Colonic mucosa (tissue), 4 donors: ENCODE measurements around the gene LPGAT1. TPM values are rescaled to one million over a fixed set of nuclear protein-coding genes. Genes with fewer than 3 reads are reported as not detected.

ENCODE experiments used
- DNase-seq: peaks from one replicate; pipeline ENCODE4 v3.0.0-alpha.2; 2020
- H3K27ac ChIP-seq: fragments of 200-600 bp; one replicate; pipeline ENCODE4 v1.8.0; 2021
- H3K27me3 ChIP-seq: fragments of 200-600 bp; one replicate; pipeline ENCODE4 v1.8.0; 2021
- H3K36me3 ChIP-seq: fragments of 200-600 bp; one replicate; pipeline ENCODE4 v1.8.0; 2021
- H3K4me1 ChIP-seq: fragments of 200-600 bp; one replicate; pipeline ENCODE4 v1.8.0; 2021; ENCODE audit warnings: mild to moderate bottlenecking
- H3K4me3 ChIP-seq: fragments of 200-600 bp; one replicate; pipeline ENCODE4 v1.8.0; 2021
- H3K9ac ChIP-seq, 2 donors: one replicate each; pipeline ENCODE4 v1.7.0; 2013; ENCODE audit warnings: control low read depth in 2 of 2, low read depth in 2 of 2, low read length in 2 of 2
- H3K9me3 ChIP-seq: fragments of 200-600 bp; one replicate; pipeline ENCODE4 v1.8.0; 2021
- intact Hi-C: fragments of 100-400 bp; cut with DNase I; formaldehyde crosslinking; loops from one replicate; pipeline ENCODE4 v1.14.1; 2022
- total RNA-seq, 2 donors: library from RNA; stranded (reverse); fragmentation: NEBNext Ultra II Directional in 1 of 2; extraction: Animal tissue kit (Norgen Biotek cat#: 25700) in 1 of 2; gene quantifications; one replicate each; pipeline ENCODE4 v1.2.1, GENCODE V29; 2021
- TF ChIP-seq, protein P1 (sequence below): fragments of 200-600 bp; IDR thresholded peaks from one replicate; pipeline ENCODE4 v1.8.0; 2022; ENCODE audit warnings: antibody characterized with exemption, mild to moderate bottlenecking
- donor health status: healthy.
- donor health status: DM: no; HTN: no; CAD: no.
- donor health status: DM: no; HTN: no; CAD: no.

LPGAT1 gene
- total RNA-seq, 2 donors from 2014 or later: 44.2 to 50.8 TPM

DNA sequence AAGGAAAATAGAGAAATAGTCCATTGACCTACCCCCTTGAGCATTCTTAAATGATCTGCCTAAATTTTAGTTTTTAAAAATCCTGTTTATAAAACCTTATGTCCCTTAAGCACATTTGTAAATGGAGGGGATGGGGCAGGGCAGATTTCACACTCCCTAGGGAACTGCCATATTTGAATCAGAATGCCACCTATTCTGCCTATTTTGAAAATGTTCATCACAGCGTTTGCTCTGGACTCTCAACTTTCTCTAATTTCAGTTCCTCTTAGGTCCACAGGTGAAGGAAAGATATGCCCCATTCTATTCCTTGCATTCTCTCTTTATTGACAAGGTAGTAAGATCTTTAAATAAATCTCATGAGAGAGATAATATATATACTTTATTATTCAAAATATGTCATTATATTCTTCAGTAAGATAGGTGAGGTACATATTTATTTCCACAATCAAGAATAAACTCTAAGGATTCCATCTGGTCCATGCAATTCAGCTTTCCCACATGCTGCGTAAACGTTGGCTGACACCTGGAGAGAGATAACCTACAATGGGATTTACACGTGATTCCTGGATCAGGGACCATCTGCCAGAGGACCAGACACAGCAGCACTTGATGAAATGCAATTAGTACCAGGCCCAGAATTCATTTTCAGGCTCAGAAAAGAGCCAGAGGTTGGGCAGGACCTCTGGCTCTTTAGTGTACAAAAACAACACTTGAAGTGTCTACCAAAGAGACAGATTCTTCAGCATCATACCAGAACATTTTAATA is 1.2 kb upstream of the LPGAT1 start:
- H3K27ac ChIP-seq: no peak overlapping the region
- intact Hi-C loops: loop anchor here (5.0 kb wide), 2 partner anchors 116 to 134 kb away; no protein-coding TSS in a partner anchor
- H3K4me3 ChIP-seq: no peak overlapping the region
- no peaks in the 10 kb centered on the region for H3K4me1 ChIP-seq
- H3K9me3 ChIP-seq: no peaks in the 10 kb centered on the region
- H3K27me3 ChIP-seq: no peaks in the 10 kb centered on the region
- DNase-seq: no peak
- TF ChIP-seq, protein P1, sequence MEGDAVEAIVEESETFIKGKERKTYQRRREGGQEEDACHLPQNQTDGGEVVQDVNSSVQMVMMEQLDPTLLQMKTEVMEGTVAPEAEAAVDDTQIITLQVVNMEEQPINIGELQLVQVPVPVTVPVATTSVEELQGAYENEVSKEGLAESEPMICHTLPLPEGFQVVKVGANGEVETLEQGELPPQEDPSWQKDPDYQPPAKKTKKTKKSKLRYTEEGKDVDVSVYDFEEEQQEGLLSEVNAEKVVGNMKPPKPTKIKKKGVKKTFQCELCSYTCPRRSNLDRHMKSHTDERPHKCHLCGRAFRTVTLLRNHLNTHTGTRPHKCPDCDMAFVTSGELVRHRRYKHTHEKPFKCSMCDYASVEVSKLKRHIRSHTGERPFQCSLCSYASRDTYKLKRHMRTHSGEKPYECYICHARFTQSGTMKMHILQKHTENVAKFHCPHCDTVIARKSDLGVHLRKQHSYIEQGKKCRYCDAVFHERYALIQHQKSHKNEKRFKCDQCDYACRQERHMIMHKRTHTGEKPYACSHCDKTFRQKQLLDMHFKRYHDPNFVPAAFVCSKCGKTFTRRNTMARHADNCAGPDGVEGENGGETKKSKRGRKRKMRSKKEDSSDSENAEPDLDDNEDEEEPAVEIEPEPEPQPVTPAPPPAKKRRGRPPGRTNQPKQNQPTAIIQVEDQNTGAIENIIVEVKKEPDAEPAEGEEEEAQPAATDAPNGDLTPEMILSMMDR: no peak
- no peak overlapping the region for H3K9ac ChIP-seq
- no peaks in the 10 kb centered on the region for H3K36me3 ChIP-seq

- H3K27ac ChIP-seq: peak overlapping the region; percentile 83
- TF ChIP-seq, protein P1: no peak
- H3K36me3 ChIP-seq: no peaks in the 10 kb centered on the region
- H3K9me3 ChIP-seq: no peaks in the 10 kb centered on the region
- intact Hi-C loops: loop anchor here (5.0 kb wide), 2 partner anchors 117 to 133 kb away; no protein-coding TSS in a partner anchor
- no peak for DNase-seq
- peak overlapping the region; percentile 66 for H3K4me3 ChIP-seq
- peak overlapping the region; percentile 65 to 75 for H3K9ac ChIP-seq
- no peaks in the 10 kb centered on the region for H3K27me3 ChIP-seq
- H3K4me1 ChIP-seq: no peaks in the 10 kb centered on the region
Measured at GRCh38 chr1:211830055-211830327, 572 bp downstream of the LPGAT1 start.

DNA sequence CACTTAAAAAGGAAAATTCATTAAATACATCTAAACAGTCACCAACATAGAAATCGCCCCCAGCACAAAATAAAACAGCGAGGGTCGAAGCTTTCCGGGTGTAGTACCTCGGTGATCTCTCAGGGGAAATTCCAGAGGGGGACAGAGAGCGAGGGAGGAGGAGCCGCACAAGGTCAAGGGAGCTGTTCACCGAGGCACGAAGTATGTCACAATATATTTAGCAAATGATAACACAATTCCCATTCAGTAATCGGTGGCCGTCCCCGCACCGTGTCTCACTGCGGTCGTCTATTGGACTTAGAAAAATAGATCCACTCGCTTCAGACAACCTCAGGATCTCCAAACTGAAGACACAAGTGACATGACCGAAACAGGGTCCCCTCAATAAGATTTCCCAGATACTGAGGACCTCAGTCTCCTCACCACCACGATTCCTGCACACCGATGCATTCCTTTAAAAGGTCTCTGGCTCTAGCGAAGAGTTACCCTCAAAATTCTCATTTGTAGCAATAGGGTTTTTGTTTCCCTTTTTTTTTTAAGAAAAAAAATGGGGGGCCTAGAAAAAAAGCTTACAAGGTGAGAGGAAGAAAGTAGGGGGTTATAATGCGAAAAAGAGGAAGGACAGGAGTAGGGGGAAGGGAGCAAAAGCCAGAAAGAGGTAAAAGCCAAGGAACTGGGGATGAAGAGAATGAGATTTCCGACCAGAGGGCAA is 1.1 kb downstream of the LPGAT1 start:
- H3K27me3 ChIP-seq: no peaks in the 10 kb centered on the region
- H3K36me3 ChIP-seq: no peaks in the 10 kb centered on the region
- DNase-seq: peak; percentile 43
- TF ChIP-seq, protein P1: no peak
- H3K4me1 ChIP-seq: no peaks in the 10 kb centered on the region
- peak overlapping the region; percentile 66 for H3K4me3 ChIP-seq
- intact Hi-C loops: loop anchor here (5.0 to 10.0 kb wide), 3 partner anchors 118 to 205 kb away; partner anchors contain the start of genes DTL and INTS7
- no peaks in the 10 kb centered on the region for H3K9me3 ChIP-seq
- H3K9ac ChIP-seq: peak overlapping the region; percentile 65 to 75
- H3K27ac ChIP-seq: peak overlapping the region; percentile 42

DNA sequence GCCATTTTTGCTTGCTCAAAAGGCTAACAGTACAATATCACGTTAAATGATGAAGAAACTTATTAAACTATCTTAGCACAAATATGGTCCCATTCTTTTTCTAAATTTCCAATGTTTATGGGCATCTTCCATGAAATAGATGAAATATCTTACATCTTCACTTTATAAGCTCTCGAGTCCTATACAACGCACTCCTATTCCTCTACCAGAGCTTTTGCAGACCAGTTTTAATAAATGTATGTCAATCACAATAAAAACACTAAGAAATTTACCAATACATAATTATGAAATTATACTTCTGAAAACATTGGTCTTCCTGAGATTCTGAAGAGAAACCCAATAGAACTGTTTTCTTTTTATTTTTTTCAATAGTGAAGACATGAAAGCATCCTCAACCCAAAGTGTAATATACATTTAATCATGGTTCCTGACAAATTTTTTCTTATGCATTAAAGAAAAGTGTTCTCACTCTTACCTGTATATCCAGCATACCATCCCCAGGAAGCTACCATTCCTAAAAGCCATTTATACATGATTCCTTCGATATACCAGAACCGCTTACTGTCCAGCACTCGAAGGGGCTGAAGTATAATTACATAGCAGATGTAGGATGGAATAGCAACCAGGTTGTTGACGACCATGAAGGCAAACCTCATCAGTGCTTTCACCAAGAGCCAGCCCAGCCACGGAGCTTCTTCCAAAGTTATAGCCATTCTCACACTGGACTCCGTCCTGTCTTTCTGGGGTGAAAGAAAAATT is 1.8 kb downstream of the LPGAT1 start:
- Histone ChIP-seq H3K36me3 (no peaks in the 10 kb centered on the region), H3K9ac (no peak overlapping the region), H3K4me1 (no peaks in the 10 kb centered on the region), H3K4me3 (peak overlapping the region; percentile 66), H3K27me3 (no peaks in the 10 kb centered on the region), H3K9me3 (no peaks in the 10 kb centered on the region), H3K27ac (no peak overlapping the region)
- DNase-seq: no peak
- intact Hi-C loops: loop anchor here (10.0 kb wide), 1 partner anchor 206 kb away; the partner anchor contains the start of genes DTL and INTS7
- TF ChIP-seq, protein P1: no peak

- Histone ChIP-seq H3K9me3 (no peaks in the 10 kb centered on the region), H3K36me3 (no peaks in the 10 kb centered on the region), H3K27me3 (no peaks in the 10 kb centered on the region), H3K4me3 (no peak overlapping the region), H3K9ac (no peak overlapping the region), H3K4me1 (no peaks in the 10 kb centered on the region), H3K27ac (no peak overlapping the region)
- TF ChIP-seq, protein P1: no peak
- DNase-seq: no peak
- intact Hi-C loops: loop anchor here (10.0 kb wide), 1 partner anchor 208 kb away; the partner anchor contains the start of genes DTL and INTS7
Measured at GRCh38 chr1:211827051-211827450, 3.5 kb downstream of the LPGAT1 start.
